CD4-positive, alpha-beta T cell treated with Interleukin-2 at 100 ng/mL for 4 hours (primary cell): Measurements from ENCODE around the gene BAIAP2.
A peak's percentile ranks its signal among the peaks of the same experiment; 100 is the strongest.
"Not testable (repeated sequence)": the region's sequence is repeated elsewhere in the genome, so short reads cannot be mapped to it uniquely, and the experiment has no call there.

Source experiments
- DNase-seq: peaks from one replicate; pipeline ENCODE4 v3.0.0-alpha.2; 2020; ENCODE audit warnings: low spot score

The BAIAP2 gene

DNA sequence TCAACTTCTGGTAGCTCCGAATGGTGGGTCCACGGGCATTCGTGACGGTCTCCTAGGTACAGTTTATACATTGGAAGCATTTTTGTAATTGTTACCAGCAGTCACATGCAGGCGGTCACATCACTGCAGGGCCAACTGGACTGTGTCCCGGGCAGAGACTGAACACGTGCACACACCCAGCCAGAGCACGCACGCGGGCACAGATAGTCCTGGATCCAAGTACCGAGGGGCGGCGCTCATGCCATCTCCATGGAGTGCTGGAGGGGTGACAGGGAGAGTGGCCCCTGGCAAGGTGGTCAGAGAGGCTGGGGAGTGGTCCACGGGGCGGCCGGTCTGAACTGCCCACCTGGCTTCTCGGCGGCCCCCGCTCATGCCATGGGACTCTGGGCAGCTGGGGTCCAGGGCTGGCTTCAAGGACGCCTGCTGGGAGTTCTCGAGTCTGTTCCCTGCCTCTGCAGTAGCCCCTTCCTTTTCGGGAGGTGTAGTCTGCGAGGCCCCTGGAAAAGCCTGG, 34.2 kb downstream of the BAIAP2 start:
- DNase-seq, result no peak

GRCh38 chr17:81070541-81071246, 35.7 kb downstream of the BAIAP2 start:
- no peak for DNase-seq

GRCh38 chr17:81071761-81072741, 37.1 kb downstream of the BAIAP2 start:
- DNase-seq, result no peak

GRCh38 chr17:81073967-81074839, 39.3 kb downstream of the BAIAP2 start:
- DNase-seq, result no peak

DNA sequence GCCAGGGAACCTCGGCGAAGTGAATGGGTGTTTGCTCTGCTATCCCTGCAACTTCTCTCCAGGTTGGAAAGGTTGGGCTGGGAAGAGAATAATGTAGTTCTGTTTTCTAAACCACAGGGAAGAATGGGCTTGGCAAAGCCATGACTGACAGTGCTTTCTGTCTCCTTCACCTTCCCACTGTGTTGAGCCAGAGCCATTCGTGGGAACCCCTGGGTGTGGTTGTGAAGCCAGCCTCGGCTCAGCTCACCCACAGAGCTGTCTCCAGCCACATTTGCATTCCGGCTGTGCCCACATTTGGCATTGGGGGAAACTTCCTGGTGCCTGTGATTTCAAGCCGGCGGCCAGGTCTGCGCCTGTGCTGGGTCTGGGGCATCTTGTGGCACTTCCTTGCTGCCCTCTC, 39.9 kb downstream of the BAIAP2 start:
- no peak for DNase-seq

DNA sequence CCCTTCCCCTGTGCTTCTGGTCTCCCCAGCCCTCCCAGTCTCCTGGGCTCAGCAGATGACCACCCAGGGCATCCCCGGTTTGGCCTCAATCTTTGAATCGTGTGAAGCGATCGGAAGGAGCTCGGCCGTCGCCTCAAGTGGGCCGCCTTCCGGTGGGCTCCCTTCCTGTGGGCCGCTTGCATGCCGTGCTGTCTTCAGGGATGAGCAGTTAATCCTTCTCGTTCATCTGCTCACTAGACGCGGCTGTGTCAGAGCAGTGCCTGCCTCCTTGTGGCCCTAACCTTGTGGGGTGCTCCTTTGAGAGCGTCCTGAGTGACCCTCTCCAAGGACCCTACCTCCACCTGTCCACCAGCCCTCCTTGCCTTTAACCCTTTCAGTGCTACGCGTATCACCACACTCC, 40.4 kb downstream of the BAIAP2 start:
- DNase-seq, result no peak

GRCh38 chr17:81076141-81076679, 41.3 kb downstream of the BAIAP2 start:
- no peak for DNase-seq

DNA sequence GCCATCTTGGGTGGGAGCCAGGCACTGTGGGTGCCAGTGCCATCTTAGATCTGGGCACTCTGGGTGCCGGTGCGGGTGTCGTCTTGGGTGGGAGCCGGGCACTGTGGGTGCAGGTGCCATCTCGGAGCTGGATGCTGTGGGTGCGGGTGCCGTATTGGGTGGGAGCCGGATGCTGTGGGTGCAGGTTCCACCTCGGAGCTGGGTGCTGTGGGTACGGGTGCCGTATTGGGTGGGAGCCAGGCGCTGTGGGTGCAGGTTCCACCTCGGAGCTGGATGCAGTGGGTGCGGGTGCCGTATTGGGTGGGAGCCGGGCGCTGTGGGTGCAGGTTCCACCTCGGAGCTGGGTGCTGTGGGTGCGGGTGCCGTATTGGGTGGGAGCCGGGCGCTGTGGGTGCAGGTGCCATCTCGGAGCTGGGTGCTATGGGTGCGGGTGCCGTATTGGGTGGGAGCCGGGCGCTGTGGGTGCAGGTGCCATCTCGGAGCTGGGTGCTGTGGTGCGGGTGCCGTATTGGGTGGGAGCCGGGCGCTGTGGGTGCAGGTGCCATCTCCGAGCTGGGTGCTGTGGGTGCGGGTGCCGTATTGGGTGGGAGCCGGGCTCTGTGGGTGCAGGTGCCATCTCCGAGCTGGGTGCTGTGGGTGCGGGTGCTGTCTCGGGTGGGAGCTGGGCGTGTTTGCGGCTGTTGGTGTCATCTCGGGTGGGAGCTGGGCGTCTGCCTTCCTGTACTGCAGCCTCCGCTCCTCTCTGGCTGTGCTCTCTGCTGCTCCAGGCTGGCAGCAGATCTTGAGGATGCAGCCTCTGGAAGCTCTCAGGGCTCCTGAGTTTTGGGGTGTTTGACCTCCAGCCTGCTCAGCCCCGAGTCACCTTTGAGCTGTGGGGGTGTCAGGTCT, 43.3 kb downstream of the BAIAP2 start:
- not testable (repeated sequence) for DNase-seq

DNA sequence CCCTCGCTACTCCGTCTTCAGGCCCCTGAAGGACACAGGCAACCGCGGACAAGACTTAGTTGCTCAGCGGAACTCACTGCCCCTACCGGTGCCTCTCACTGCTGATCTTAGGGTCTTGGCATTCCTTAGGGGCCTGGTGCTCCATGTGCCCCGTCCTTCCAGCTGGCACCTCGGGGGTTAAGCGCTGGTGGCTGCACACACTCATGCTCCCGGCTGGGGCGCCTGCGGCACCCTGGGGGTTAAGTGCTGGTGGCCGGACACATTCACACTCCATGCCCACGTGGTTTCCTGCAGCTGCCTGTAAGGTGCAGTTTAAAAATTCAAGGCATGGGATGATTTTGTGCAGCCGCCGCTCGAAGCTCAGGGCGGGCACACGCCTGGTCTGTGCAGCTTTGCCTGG, 45.1 kb downstream of the BAIAP2 start:
- no peak for DNase-seq

- no peak for DNase-seq
Measured at GRCh38 chr17:81081222-81082176, 46.5 kb downstream of the BAIAP2 start.

- no peak for DNase-seq
Measured at GRCh38 chr17:81082177-81083073, 47.5 kb downstream of the BAIAP2 start.

GRCh38 chr17:81083125-81083765, 48.3 kb downstream of the BAIAP2 start:
- DNase-seq, result no peak

- DNase-seq, result no peak
Measured at GRCh38 chr17:81084680-81085419, 49.9 kb downstream of the BAIAP2 start.

DNA sequence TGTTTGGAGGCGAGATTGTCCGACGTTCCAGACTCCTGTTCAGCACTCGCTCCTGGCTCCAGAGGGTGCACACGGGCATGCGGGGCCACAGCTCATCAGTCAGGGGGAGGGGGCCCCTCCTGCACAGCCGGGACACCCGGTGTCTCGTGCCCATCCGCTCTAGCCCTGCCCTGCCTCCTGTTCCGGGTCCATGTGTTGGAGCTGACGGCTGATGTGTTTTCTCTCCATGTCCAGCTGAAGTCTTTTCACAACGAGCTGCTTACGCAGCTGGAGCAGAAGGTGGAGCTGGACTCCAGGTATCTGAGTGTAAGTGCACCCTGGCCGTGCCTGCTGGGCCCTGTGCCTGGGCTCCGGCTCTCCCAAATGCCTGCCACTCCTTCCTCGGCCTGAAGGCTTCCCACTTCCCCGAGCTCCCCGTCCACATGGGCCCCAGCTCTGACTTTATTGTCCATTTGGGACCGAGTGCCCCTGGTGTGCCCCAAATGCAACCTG, 50.5 kb downstream of the BAIAP2 start:
- DNase-seq, result no peak

- peak; percentile 5 for DNase-seq
Measured at GRCh38 chr17:81086789-81087551, 52.0 kb downstream of the BAIAP2 start.
